Smooth muscle cell (in vitro differentiated cells): ENCODE results near the gene UBAP1L. TPM values are rescaled to one million over a fixed set of nuclear protein-coding genes. Genes with fewer than 3 reads are reported as not detected.

ENCODE experiments used
- DNase-seq: peaks from one replicate; lab custom pipeline; 2025; ENCODE audit not compliant: unreplicated experiment; lab: John Stamatoyannopoulos, UW
- H2AFZ ChIP-seq: fragments of 200-600 bp; sonication (generic); 2 replicates; pipeline ENCODE4 v1.6.0; 2016; ENCODE audit warnings: antibody characterized with exemption, low read depth, mild to moderate bottlenecking
- H3F3A ChIP-seq: fragments of 200-600 bp; sonication (generic); 2 replicates; pipeline ENCODE4 v1.6.0; 2017; ENCODE audit warnings: antibody characterized with exemption, low read depth
- H3K27ac ChIP-seq: fragments of 200-600 bp; sonication (generic); 2 replicates; pipeline ENCODE4 v1.5.1; 2016; ENCODE audit warnings: low read depth, mild to moderate bottlenecking
- H3K27me3 ChIP-seq: fragments of 200-600 bp; sonication (generic); 2 replicates; pipeline ENCODE4 v1.6.1; 2016; ENCODE audit warnings: low read depth, mild to moderate bottlenecking
- H3K36me3 ChIP-seq: fragments of 200-600 bp; sonication (generic); 2 replicates; pipeline ENCODE4 v1.5.1; 2016; ENCODE audit warnings: low read depth
- H3K4me1 ChIP-seq: fragments of 200-600 bp; sonication (generic); 2 replicates; pipeline ENCODE4 v1.5.1; 2016; ENCODE audit warnings: low read depth
- H3K4me2 ChIP-seq: fragments of 200-600 bp; sonication (generic); 2 replicates; pipeline ENCODE4 v1.6.0; 2016; ENCODE audit warnings: mild to moderate bottlenecking
- H3K4me3 ChIP-seq: fragments of 200-600 bp; sonication (generic); 2 replicates; pipeline ENCODE4 v1.5.1; 2016; ENCODE audit warnings: mild to moderate bottlenecking
- H3K79me2 ChIP-seq: fragments of 200-600 bp; sonication (generic); 2 replicates; pipeline ENCODE4 v1.6.0; 2016; ENCODE audit warnings: low read depth, mild to moderate bottlenecking
- H3K9ac ChIP-seq: fragments of 200-600 bp; sonication (generic); 2 replicates; pipeline ENCODE4 v1.6.0; 2016; ENCODE audit warnings: low read depth
- H3K9me3 ChIP-seq: fragments of 200-600 bp; sonication (generic); replicated peaks from 2 replicates; pipeline ENCODE4 v1.5.1; 2016; ENCODE audit warnings: low read depth
- H4K20me1 ChIP-seq: fragments of 200-600 bp; sonication (generic); 2 replicates; pipeline ENCODE4 v1.6.0; 2016; ENCODE audit warnings: low read depth
- WGBS: methylation state at CpG from one replicate; pipeline ENCODE4 v1.1.7; 2016; ENCODE audit warnings: low lambda C conversion rate; 5-methylcytosine and 5-hydroxymethylcytosine counted together
- polyA plus RNA-seq: library from polyadenylated mRNA; unstranded; fragments of >200 nt; fragmentation: Nextera tagmentation; extraction: Ambion mirVana; gene quantifications from 2 replicates; pipeline ENCODE4 v1.2.1, GENCODE V29; 2016
- total RNA-seq: library from RNA; depleted of rRNA; stranded (reverse); fragments of >200 nt; gene quantifications from 2 replicates; pipeline ENCODE4 v1.2.3, GENCODE V29; 2014
- TF ChIP-seq, protein P1 (sequence below): fragments of 200-600 bp; sonication (generic); IDR thresholded peaks from 2 replicates; pipeline ENCODE4 v1.5.1; 2017; ENCODE audit warnings: borderline replicate concordance, mild to moderate bottlenecking, antibody characterized with exemption; ENCODE audit not compliant: insufficient read depth, poor library complexity, severe bottlenecking

UBAP1L gene
- total and polyA plus RNA-seq, 2 experiments from 2014 or later = 1.0 to 1.2 TPM

GRCh38 chr15:65097651-65098263, 17.2 kb downstream of the UBAP1L start:
- Histone ChIP-seq H3F3A (no peaks in the 10 kb centered on the region), H3K4me1 (no peaks in the 10 kb centered on the region), H4K20me1 (no peaks in the 10 kb centered on the region), H3K9ac (no peak overlapping the region), H3K9me3 (no peaks in the 10 kb centered on the region), H3K27ac (no peak overlapping the region), H3K79me2 (no peaks in the 10 kb centered on the region), H3K4me2 (no peak overlapping the region), H3K36me3 (peaks cover 4% of the 10 kb centered on the region), H3K27me3 (no peaks in the 10 kb centered on the region), H3K4me3 (no peak overlapping the region), H2AFZ (no peak overlapping the region)
- 97% methylated on average over 7 of the region's 7 CpGs for WGBS
- no peak for DNase-seq
- TF ChIP-seq, protein P1, sequence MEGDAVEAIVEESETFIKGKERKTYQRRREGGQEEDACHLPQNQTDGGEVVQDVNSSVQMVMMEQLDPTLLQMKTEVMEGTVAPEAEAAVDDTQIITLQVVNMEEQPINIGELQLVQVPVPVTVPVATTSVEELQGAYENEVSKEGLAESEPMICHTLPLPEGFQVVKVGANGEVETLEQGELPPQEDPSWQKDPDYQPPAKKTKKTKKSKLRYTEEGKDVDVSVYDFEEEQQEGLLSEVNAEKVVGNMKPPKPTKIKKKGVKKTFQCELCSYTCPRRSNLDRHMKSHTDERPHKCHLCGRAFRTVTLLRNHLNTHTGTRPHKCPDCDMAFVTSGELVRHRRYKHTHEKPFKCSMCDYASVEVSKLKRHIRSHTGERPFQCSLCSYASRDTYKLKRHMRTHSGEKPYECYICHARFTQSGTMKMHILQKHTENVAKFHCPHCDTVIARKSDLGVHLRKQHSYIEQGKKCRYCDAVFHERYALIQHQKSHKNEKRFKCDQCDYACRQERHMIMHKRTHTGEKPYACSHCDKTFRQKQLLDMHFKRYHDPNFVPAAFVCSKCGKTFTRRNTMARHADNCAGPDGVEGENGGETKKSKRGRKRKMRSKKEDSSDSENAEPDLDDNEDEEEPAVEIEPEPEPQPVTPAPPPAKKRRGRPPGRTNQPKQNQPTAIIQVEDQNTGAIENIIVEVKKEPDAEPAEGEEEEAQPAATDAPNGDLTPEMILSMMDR = no peak

- TF ChIP-seq, protein P1 = no peak
- no peak overlapping the region for H3K27ac ChIP-seq
- H3K4me2 ChIP-seq = no peak overlapping the region
Measured at GRCh38 chr15:65096481-65097385, 18.3 kb downstream of the UBAP1L start.

GRCh38 chr15:65095747-65096104, 19.3 kb downstream of the UBAP1L start:
- WGBS = 88% methylated on average over 6 of the region's 6 CpGs

More at GRCh38 chr15:65096481-65097385, 18.3 kb downstream of the UBAP1L start:
- 95% methylated on average over 6 of the region's 6 CpGs for WGBS
- Histone ChIP-seq H3F3A (no peaks in the 10 kb centered on the region), H2AFZ (no peak overlapping the region), H3K4me1 (no peaks in the 10 kb centered on the region), H3K27me3 (no peaks in the 10 kb centered on the region), H3K36me3 (peaks cover 4% of the 10 kb centered on the region), H3K79me2 (no peaks in the 10 kb centered on the region), H3K9ac (no peak overlapping the region), H4K20me1 (no peaks in the 10 kb centered on the region), H3K9me3 (no peaks in the 10 kb centered on the region), H3K4me3 (no peak overlapping the region)
- no peak for DNase-seq

More at GRCh38 chr15:65095747-65096104, 19.3 kb downstream of the UBAP1L start:
- no peak for DNase-seq
- Histone ChIP-seq H3K79me2 (no peaks in the 10 kb centered on the region), H3K4me2 (no peak overlapping the region), H3K27ac (no peak overlapping the region), H3K4me1 (no peaks in the 10 kb centered on the region), H4K20me1 (no peaks in the 10 kb centered on the region), H3K4me3 (no peak overlapping the region), H3K36me3 (peaks cover 4% of the 10 kb centered on the region), H3K27me3 (no peaks in the 10 kb centered on the region), H3K9ac (no peak overlapping the region), H3F3A (no peaks in the 10 kb centered on the region), H3K9me3 (no peaks in the 10 kb centered on the region), H2AFZ (no peak overlapping the region)
- TF ChIP-seq, protein P1 = no peak
